Cerebellar nuclear complex (tissue), 1 donor: ENCODE results near the gene OR4D2.

Experiments used
- DNase-seq, 2 experiments: peaks; one replicate each; lab custom pipeline; 2025; lab: John Stamatoyannopoulos, UW

OR4D2 gene

DNA sequence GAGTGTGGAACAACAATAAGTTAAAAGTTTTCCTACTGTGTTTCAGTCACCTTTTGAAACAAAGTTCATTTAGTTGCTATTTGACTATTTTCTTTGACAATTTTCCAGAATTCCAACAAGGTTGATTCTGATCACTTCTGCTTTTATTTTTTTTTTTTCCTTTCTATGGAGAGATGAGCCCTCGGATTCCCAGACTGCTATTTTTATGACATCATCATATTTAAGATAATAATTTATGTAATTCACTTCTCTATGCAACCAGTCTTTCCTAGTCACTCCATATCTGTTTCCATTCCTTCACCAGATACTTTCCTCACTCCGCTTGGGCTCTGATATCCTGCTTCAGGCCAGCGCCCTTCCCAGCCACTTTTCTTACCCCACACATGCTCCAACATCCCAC is 8.1 kb downstream of the OR4D2 start:
- no peak for DNase-seq

- DNase-seq, result no peak
Measured at GRCh38 chr17:58176200-58176599, 9.4 kb downstream of the OR4D2 start.

GRCh38 chr17:58181796-58182195 is 15.0 kb downstream of the OR4D2 start:
- peak in 1 of 2 experiments; percentile 32 for DNase-seq

DNA sequence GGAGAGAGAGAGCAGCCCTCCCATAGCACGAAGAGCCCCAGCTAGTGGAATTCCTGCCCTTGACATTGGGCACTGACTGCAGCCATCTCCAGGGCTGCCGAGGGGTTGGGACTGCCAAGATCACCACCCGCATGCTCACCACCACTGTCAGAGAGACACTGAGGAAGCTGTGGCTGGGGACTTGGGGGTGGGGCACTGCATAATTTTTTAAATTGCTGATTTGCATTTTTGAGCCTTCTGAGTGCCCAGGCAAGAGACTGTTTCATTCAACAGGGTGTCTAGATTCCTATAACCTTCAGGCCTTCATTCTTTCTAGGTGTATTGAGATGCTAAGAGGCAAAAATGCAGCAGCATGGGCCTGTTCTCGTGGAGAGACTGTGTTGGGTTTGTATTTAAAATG is 16.7 kb downstream of the OR4D2 start:
- no peak for DNase-seq

- no peak for DNase-seq
Measured at GRCh38 chr17:58184308-58184985, 17.7 kb downstream of the OR4D2 start.

GRCh38 chr17:58184986-58185761 is 18.4 kb downstream of the OR4D2 start:
- no peak for DNase-seq

DNA sequence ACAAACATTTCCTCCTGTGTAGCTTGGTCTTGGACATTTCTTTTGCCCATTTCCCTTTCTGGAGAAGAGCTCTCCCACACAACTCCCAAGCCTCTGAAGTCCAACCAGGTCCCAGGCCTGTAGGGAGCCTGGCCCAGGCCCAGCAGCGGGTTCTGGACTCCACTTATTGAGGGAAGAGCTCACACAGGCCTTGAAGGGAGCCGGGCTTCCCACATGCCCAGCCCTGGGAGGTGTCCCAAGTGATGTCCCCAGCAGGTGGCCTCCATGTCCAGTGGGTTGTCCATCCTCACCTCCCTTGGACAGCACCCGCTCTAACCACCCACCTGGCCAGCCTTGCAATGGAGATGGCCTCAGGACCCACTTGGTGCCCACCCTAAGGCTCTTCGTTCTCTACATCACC is 19.8 kb downstream of the OR4D2 start:
- no peak for DNase-seq

DNA sequence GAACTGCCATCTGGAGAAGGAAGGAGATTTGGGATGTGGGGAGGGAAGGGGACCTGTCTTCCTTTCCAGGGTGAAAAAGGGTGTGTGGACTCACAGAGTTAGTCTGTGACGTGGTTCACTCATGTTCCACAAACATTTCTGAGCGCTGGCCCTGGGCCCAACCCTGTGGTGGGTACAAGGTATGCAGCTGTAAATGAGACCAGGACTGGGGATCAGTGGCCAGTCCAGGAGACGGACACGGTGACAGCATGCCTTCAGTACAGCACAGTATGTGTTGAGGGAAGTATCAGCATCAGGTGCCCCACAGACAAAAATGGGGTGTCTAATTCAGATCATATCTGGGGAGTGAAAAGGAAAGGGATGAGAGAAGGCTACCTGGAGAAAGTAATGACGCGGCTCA is 20.3 kb downstream of the OR4D2 start:
- no peak for DNase-seq

DNA sequence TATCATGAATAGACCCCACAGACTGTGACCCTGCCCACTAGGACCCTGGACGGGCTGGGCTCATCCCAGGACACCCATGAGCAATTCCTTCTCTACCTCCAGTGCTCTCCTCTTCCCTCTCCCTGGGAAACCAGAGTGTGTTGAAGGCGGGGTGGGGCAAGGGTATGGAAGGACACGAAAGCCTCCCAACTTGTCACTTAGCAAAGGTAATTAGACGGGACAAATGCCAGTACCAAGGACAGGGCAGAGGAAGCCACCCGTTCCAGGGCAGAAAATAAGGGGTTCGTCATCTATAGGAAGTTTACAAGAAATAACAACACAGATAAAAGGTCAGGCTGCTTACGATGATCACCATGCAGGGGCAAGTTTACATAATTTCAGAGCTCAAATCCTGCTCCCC is 20.9 kb downstream of the OR4D2 start:
- DNase-seq, result no peak

DNA sequence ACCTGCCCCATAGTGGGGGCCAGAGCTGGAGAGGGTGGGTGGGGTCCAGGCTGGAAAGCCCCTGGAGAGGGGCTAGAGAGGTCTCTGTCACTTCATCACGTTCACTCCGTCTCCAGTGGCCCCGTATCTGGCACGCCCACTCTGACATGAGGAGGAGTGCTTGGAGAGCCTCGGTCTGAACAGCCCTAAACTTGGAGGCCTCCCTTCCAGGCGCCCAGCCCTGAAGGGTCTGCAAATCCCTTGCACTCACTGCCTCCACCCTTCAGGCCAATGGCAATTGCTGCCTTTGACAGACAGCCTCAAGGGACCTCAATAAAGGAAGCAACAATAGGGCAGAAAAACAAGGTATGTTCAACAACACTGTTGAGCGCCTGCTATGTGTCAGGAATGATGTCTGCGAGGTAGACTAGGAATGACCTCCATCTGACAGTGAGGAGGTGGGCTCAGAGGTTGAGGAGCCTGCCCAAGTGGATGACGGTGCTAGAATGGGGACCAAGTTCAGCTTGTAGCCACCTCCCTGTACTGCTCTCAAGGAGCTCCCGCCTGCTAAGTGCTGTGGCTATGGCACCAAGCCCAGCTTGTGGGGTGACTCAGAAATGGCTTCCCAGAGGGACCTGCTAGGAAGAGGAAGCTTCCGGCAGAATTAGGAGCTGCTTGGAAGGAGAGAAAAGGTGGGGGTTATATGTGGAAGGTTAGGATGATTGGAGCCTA is 22.8 kb downstream of the OR4D2 start:
- DNase-seq, result no peak

- no peak for DNase-seq
Measured at GRCh38 chr17:58191241-58191896, 24.6 kb downstream of the OR4D2 start.

DNA sequence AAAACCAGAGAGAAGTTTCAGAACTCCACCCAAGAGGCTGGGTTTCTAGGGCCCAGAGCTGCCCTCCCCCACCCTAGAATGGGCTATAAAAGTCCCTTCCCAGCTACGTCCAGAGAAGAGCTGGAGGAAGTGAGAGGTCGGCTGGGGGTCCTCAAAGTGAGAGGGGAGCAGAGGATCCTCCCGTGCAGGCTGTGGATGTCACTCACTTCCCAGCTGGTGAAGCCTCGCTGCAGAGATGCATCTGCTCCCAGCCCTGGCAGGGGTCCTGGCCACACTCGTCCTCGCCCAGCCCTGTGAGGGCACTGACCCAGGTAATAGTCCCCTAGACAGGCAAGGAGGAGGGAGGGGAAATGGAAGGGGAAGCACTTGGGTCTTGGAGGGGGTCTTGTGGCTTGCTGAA is 25.8 kb downstream of the OR4D2 start, which contains the start of gene EPX:
TSS of gene EPX (plus strand) at position 115 of the 400 bp plus-strand sequence. CDS start at position 236, 121 bp downstream.
- no peak for DNase-seq

DNA sequence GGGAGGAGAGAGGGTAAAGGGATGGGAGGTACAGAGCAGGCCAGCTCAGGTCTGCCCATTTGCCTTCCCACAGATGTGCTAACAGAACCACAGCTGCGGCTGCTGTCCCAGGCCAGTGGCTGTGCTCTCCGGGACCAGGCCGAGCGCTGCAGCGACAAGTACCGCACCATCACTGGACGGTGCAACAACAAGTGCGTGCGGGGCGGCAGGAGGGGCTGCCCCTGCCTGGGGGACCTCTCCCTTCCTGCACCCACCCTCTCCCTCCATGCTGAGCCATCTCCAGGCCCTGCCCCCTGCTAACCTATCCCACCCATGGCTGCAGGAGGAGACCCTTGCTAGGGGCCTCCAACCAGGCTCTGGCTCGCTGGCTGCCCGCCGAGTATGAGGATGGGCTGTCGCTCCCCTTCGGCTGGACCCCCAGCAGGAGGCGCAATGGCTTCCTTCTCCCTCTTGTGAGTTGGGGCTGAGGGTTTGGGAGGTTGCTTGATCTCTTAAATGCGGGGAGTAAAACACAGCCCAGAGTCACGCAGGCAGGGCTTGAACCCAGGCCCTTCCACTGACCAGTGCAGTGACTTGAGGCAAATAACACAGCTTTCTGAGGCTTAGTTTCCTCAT is 27.0 kb downstream of the OR4D2 start:
- DNase-seq, result no peak

DNA sequence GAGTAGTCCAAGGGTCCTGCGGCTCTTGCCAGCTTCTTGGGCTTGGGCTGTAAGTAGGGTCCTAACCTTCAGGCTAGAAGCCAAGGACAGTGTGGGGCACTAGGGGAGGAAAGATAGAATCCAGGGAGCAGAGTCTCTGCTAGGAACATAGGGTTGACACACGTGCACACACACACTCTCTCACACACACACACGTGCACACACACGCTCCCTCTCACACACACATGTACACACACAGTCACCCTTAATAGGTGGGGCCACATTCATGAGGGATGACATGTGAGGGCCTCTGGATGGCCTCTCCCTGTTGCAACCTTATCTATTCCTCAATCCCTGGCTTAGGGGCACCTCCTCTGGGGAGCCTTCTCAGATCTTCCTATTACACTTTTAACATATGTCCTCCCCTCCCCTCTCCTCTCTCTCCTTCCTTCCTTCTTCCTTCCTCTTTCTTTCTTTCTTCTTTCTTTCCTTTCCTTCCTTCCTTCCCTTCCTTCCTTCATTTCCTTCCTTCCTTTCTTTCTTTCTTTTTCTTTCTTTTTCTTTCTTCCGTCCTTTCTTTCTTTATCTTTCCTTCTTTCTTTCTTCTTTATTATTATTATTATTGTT is 28.8 kb downstream of the OR4D2 start:
- no peak for DNase-seq

GRCh38 chr17:58196610-58197009 is 29.8 kb downstream of the OR4D2 start:
- no peak for DNase-seq

DNA sequence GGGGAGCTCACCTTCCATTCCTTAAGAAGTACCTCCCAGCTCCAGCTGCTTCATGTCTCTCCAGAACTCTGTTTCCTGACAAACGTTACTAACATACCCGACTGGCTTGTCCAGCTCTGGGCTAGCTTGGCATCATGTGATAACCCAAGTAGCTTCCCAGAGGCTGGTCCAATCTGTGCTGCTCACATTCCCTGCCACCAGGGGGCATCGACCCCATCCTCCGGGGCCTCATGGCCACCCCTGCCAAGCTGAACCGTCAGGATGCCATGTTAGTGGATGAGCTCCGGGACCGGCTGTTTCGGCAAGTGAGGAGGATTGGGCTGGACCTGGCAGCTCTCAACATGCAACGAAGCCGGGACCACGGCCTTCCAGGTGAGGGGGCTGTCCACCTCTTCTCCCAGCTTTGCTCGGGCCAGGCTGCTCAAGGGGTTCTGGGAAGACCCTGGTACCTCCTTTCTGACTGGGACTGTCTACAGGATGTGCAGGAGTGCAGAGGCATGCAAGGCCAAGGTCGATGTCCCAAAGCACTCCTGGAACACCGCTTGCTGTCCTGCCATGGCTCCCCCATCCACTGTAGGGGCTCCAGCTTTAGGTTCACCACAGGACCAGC is 33.3 kb downstream of the OR4D2 start:
- DNase-seq, result no peak

GRCh38 chr17:58202859-58203258 is 36.1 kb downstream of the OR4D2 start:
- DNase-seq, result no peak

DNA sequence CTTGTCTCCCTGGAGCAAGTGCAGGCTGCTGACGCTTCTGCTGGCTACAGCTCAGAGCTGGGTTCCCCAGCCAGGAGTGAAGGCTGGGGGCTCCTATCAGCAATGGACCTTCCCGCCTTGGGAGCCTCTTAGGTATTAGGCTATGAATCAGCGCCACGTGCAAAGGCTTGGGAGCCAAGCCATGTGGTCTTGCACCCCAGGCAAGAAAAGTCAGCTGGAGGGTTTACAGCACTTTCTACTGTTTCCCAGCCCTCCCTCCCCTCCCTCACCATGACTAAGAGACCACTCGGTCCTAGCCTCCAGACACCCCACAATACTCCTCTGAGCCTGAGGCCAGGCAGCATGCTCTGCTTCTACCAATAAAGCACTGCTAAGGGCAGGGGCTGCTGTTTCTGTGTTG is 38.0 kb downstream of the OR4D2 start:
- no peak for DNase-seq

DNA sequence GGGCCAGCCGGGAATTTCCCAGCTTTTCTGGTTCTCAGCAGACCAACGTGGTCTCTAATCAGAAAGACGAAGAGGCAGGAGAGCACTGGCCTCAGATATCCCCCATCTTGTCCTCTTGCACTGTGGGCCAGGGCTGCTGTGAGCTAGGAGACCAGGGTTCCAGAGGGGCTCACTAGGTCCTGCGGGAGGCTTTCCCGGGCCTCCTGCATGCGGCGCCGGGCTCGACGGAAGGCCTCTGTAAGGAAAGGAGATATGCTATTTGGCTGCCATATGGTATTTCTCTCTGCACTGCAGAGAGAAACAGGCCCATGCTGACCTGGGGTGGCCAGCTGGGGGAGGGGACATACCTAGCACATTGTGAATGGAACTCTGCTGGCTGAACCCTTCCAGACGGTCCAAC is 39.2 kb downstream of the OR4D2 start:
- DNase-seq, result no peak

DNA sequence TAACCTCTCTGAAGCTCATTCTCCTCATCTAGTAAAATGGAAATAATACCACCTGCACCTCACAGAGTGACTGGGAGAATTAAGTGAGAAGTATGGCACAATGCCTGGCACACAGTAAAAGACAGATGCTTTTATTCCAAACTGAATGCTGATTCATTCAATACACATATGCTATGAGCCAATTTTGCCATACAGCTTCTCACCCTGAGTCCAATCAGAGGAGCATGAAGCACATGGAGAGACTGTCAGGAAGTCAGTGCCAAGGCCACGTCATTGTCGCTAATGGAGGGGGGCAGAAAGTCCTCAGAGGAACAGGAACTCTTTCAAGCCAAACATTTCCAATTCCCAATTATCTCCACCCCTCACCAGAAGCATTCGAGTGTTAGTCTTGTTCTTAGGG is 40.7 kb downstream of the OR4D2 start:
- no peak for DNase-seq

DNA sequence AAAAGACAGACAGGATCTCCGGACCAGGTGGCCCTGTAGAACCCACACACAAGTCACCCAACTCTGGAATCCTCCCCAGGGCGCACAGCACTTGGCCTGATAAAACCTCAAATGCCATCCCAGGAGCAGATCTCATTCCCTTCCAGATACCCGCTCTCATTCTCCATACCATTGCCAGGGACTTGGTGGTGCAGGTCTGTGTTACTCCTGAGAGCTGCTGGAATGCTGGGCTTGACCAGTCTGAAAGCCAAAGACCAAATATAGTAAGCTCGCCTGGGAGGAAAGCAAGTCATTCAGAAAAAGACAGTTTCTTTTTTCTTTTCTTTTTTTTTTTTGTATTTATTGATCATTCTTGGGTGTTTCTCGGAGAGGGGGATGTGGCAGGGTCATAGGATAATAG is 41.6 kb downstream of the OR4D2 start:
- no peak for DNase-seq
